Cerebellar cortex (tissue), 1 donor: ENCODE results near the gene ZFP28.

Experiments
- DNase-seq: peaks from one replicate; pipeline ENCODE4 v3.0.0-alpha.2; 2015; ENCODE audit warnings: low spot score

ZFP28 gene

GRCh38 chr19:56596676-56597075, 57.9 kb downstream of the ZFP28 start:
- no peak for DNase-seq

DNA sequence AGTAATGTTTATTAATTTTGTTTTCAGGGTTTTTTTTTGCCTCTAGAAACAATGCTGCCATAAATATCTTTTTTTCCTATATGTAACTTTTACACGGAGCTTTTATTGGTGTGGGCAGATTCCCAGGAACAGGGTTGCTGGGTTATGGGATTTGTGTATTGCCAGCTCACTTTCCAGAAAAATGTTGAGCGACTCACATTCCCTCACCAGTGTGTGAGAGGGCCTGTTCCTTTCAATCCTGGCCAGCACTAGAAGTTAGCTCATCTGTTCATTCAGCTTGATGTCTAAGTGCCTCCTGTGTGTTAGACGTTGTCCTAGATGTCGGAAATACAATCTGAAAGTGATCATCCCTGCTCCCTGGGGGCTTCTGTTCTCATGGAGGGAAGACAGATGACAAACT, 58.9 kb downstream of the ZFP28 start:
- no peak for DNase-seq

DNA sequence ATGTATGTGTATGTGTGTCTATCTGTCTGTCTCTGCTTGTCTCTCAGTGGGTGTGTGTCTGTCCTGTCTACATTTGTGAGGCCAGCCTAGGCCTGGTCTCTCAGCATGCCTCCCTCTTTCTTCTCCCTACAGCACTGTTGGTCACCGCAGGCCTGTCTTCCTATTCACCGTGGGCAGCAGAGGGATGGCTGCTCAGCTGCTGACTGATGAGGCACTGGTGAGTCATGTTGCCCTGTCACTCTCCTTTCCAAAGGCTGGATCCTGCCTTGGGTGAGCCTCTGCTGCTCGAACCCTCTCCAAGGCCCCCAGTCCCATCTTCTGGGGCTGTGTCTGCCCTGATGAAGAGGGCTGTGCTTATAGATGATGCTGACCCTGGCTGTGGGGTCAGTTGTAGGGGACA, 62.6 kb downstream of the ZFP28 start:
- no peak for DNase-seq

DNA sequence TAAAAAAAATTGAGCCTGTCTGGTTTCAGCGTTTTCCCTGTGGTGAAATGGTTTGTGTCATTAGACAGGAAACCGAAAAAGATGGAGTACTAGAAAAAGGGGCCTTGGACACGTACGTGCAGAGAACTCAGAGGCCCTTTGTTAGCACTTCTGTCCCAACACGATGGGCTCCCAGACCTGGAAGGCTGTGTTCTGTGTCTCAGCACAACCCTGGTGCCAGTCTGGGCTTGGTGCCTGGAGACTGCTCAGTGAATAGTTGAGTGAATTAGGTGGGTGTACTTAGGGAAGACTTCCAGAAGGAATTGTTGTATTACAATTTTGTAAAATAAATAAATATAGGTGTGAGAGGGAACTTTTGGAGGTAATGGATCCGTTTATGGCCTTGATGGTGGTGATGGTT, 65.1 kb downstream of the ZFP28 start:
- no peak for DNase-seq
